Cardiac muscle cell (in vitro differentiated cells and primary cell): ENCODE results near the gene BCL6. TPM values are rescaled to one million over a fixed set of nuclear protein-coding genes. Genes with fewer than 3 reads are reported as not detected.
A peak's percentile ranks its signal among the peaks of the same experiment; 100 is the strongest.

Source experiments
- DNase-seq, 2 donors: peaks; one replicate each; pipeline versions ENCODE4 v3.0.0 to v3.0.0-alpha.2; 2010 to 2017; ENCODE audit warnings: low read depth in 1 of 2, low spot score in 1 of 2
- H3K27ac ChIP-seq: fragments of 200-600 bp; sonication (generic); 2 replicates; pipeline ENCODE4 v1.5.1; 2016
- H3K27me3 ChIP-seq: fragments of 200-600 bp; sonication (generic); 2 replicates; pipeline ENCODE4 v1.6.0; 2016; ENCODE audit warnings: control low read depth
- H3K36me3 ChIP-seq: fragments of 200-600 bp; sonication (generic); 2 replicates; pipeline ENCODE4 v1.5.1; 2016; ENCODE audit warnings: control low read depth
- H3K4me1 ChIP-seq: fragments of 200-600 bp; sonication (generic); 2 replicates; pipeline ENCODE4 v1.8.1; 2017; ENCODE audit warnings: low read depth, mild to moderate bottlenecking, mixed run types
- H3K4me3 ChIP-seq: fragments of 200-600 bp; sonication (generic); 2 replicates; pipeline ENCODE4 v1.5.1; 2016; ENCODE audit warnings: mild to moderate bottlenecking
- H3K9me3 ChIP-seq: fragments of 200-600 bp; sonication (generic); 2 replicates; pipeline ENCODE4 v1.5.1; 2017; ENCODE audit warnings: low read depth, mild to moderate bottlenecking, control low read depth
- CTCF ChIP-seq: IDR thresholded peaks from 2 replicates; pipeline ENCODE4 v1.5.1; 2012; ENCODE audit warnings: low read depth, mild to moderate bottlenecking, low read length
- polyA plus RNA-seq: library from polyadenylated mRNA; unstranded; fragments of >200 nt; fragmentation: Nextera tagmentation; extraction: Ambion mirVana; gene quantifications from 2 replicates; pipeline ENCODE4 v1.2.1, GENCODE V29; 2016
- total RNA-seq: library from RNA; depleted of rRNA; stranded (reverse); fragments of >200 nt; gene quantifications from 2 replicates; pipeline ENCODE4 v1.2.3, GENCODE V29; 2016

Gene BCL6
- total and polyA plus RNA-seq, 2 experiments from 2014 or later, result 4.9 to 12.7 TPM

- peaks cover 6% of the 10 kb centered on the region for H3K4me1 ChIP-seq
- no peak overlapping the region for H3K27ac ChIP-seq
- TF ChIP-seq CTCF, result no peak
- no peak for DNase-seq
- H3K9me3 ChIP-seq, result no peaks in the 10 kb centered on the region
- H3K36me3 ChIP-seq, result no peaks in the 10 kb centered on the region
- peak overlapping the region; percentile 37 for H3K4me3 ChIP-seq
- no peaks in the 10 kb centered on the region for H3K27me3 ChIP-seq
These were observed 8.3 kb downstream of the BCL6 start for GRCh38 chr3:187737006-187737367.

GRCh38 chr3:187736418-187736871, 8.8 kb downstream of the BCL6 start:
- no peak for TF ChIP-seq CTCF
- no peaks in the 10 kb centered on the region for H3K27me3 ChIP-seq
- H3K4me3 ChIP-seq, result no peak overlapping the region
- no peak overlapping the region for H3K27ac ChIP-seq
- DNase-seq, result peak in 1 of 2 donors; percentile 75
- no peaks in the 10 kb centered on the region for H3K9me3 ChIP-seq
- H3K4me1 ChIP-seq, result peaks cover 10% of the 10 kb centered on the region
- H3K36me3 ChIP-seq, result no peaks in the 10 kb centered on the region

GRCh38 chr3:187735837-187736236, 9.4 kb downstream of the BCL6 start:
- Histone ChIP-seq H3K36me3 (no peaks in the 10 kb centered on the region), H3K9me3 (no peaks in the 10 kb centered on the region), H3K27me3 (no peaks in the 10 kb centered on the region), H3K4me3 (no peak overlapping the region), H3K4me1 (peaks cover 11% of the 10 kb centered on the region), H3K27ac (no peak overlapping the region)
- no peak for TF ChIP-seq CTCF
- DNase-seq, result peak in 1 of 2 donors; percentile 10

GRCh38 chr3:187735383-187735782, 9.9 kb downstream of the BCL6 start:
- Histone ChIP-seq H3K27me3 (no peaks in the 10 kb centered on the region), H3K4me3 (no peak overlapping the region), H3K36me3 (no peaks in the 10 kb centered on the region), H3K27ac (no peak overlapping the region), H3K9me3 (no peaks in the 10 kb centered on the region), H3K4me1 (peaks cover 15% of the 10 kb centered on the region)
- no peak for TF ChIP-seq CTCF
- no peak for DNase-seq

GRCh38 chr3:187734841-187735240, 10.4 kb downstream of the BCL6 start:
- Histone ChIP-seq H3K9me3 (no peaks in the 10 kb centered on the region), H3K27ac (no peak overlapping the region), H3K4me3 (no peak overlapping the region), H3K4me1 (peaks cover 15% of the 10 kb centered on the region), H3K36me3 (no peaks in the 10 kb centered on the region), H3K27me3 (no peaks in the 10 kb centered on the region)
- peak in 1 of 2 donors; percentile 24 for DNase-seq
- TF ChIP-seq CTCF, result no peak

- Histone ChIP-seq H3K27me3 (no peaks in the 10 kb centered on the region), H3K4me1 (peaks cover 15% of the 10 kb centered on the region), H3K27ac (no peak overlapping the region), H3K36me3 (no peaks in the 10 kb centered on the region), H3K4me3 (no peak overlapping the region), H3K9me3 (no peaks in the 10 kb centered on the region)
- no peak for TF ChIP-seq CTCF
- DNase-seq, result no peak
These were observed 11.9 kb downstream of the BCL6 start for GRCh38 chr3:187733371-187733770.
